Nephron (organoid): ENCODE measurements around the gene ACTR8.

Source experiments
- H3K27ac Mint-ChIP-seq, 3 experiments: 2 replicates each; pipeline ENCODE4 v1.8.0; 2020; ENCODE audit warnings: mixed read lengths in 3 of 3, mild to moderate bottlenecking in 2 of 3, moderate library complexity in 1 of 3
- H3K27me3 Mint-ChIP-seq: 2 replicates; pipeline ENCODE4 v1.8.0; 2021; ENCODE audit warnings: low read depth, mild to moderate bottlenecking, moderate library complexity, mixed read lengths
- H3K36me3 Mint-ChIP-seq: 2 replicates; pipeline ENCODE4 v1.8.0; 2020; ENCODE audit warnings: low read depth, mixed read lengths
- H3K4me1 Mint-ChIP-seq: 2 replicates; pipeline ENCODE4 v1.8.0; 2020; ENCODE audit warnings: mixed read lengths
- H3K4me3 Mint-ChIP-seq, 3 experiments: 2 replicates each; pipeline ENCODE4 v1.8.0; 2020; ENCODE audit warnings: mild to moderate bottlenecking in 3 of 3, mixed read lengths in 3 of 3, moderate library complexity in 2 of 3
- H3K9me3 Mint-ChIP-seq: 2 replicates; pipeline ENCODE4 v1.8.0; 2020; ENCODE audit warnings: mixed read lengths
- CTCF ChIP-seq, 3 experiments: fragments of 200-600 bp; sonication (generic); IDR thresholded peaks; one replicate each; pipeline ENCODE4 v1.5.0; 2021; ENCODE audit warnings: antibody characterized with exemption in 3 of 3; ENCODE audit not compliant: unreplicated experiment in 3 of 3

ACTR8 gene

DNA sequence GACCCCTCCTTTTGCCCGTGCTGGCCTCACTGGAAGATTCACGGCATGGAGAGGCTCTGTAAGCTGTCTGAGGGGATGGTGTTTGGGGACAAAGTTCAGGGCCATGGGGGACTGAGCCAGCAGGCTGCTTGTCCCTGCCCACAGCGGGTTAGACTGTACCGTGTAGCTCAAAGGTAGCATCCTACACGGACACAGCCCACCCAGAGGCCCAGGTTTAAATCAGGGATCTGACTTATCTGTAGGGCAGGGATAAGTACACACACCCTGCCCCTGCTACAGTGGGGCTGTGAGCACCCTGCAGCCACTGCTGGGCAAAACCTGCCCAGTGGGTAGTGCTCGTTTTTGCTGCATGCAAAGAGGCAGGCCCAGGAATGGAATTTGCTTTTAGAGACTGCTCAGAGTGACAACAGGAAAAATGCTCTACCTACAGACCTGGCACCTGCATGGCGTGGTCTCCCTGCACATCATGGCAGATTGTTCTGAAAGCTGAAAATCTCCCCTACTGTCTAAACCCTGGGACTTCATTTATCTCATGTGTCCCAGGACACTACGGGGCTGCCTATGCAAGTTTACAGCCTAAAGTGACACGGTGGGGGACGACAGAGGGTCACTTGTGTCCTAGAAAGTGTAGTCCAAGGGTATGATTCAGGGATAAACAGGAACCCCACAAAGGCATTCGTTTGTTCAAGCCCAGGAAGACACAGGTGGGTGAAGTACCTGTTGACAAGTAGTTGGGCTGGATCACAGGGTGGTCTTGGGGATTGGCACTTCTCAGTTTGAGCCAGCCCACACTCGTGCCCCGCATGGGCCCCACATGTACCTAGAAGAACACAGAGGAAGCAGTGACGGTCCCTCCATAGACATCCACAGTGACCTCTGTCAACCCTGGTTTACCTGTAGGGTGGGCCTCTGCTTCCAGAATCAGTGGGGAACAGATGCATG lies 63.5 kb downstream of the ACTR8 start:
- TF ChIP-seq CTCF (IDR thresholded peaks at IDR 0.05; ENCODE audit: unreplicated experiment in 3 of 3), result no peak
- H3K4me1 Mint-ChIP-seq, result peaks cover 14% of the 10 kb centered on the region
- no peaks in the 10 kb centered on the region for H3K27me3 Mint-ChIP-seq

GRCh38 chr3:53817809-53818208 lies 64.1 kb downstream of the ACTR8 start:
- Mint-ChIP-seq H3K4me1 (peaks cover 14% of the 10 kb centered on the region), H3K9me3 (no peaks in the 10 kb centered on the region), H3K27ac (no peak overlapping the region), H3K4me3 (no peak overlapping the region), H3K27me3 (no peaks in the 10 kb centered on the region), H3K36me3 (no peaks in the 10 kb centered on the region)
- TF ChIP-seq CTCF (IDR thresholded peaks at IDR 0.05; ENCODE audit: unreplicated experiment in 3 of 3), result no peak

More for the DNA sequence above, 63.5 kb downstream of the ACTR8 start:
- no peaks in the 10 kb centered on the region for H3K9me3 Mint-ChIP-seq
- no peaks in the 10 kb centered on the region for H3K36me3 Mint-ChIP-seq
- no peak overlapping the region for H3K27ac Mint-ChIP-seq
- H3K4me3 Mint-ChIP-seq, result no peak overlapping the region

GRCh38 chr3:53817211-53817610 lies 64.7 kb downstream of the ACTR8 start:
- no peak overlapping the region for H3K4me3 Mint-ChIP-seq
- H3K27me3 Mint-ChIP-seq, result no peaks in the 10 kb centered on the region
- H3K4me1 Mint-ChIP-seq, result peaks cover 14% of the 10 kb centered on the region
- no peaks in the 10 kb centered on the region for H3K36me3 Mint-ChIP-seq
- no peak for TF ChIP-seq CTCF (IDR thresholded peaks at IDR 0.05; ENCODE audit: unreplicated experiment in 3 of 3)
- no peaks in the 10 kb centered on the region for H3K9me3 Mint-ChIP-seq
- H3K27ac Mint-ChIP-seq, result no peak overlapping the region
